ENCODE data around the gene PRR7. TPM values are rescaled to one million over a fixed set of nuclear protein-coding genes. Genes with fewer than 3 reads are reported as not detected.
A peak's percentile ranks its signal among the peaks of the same experiment; 100 is the strongest.

The PRR7 gene
- total RNA-seq, 2 experiments from 2014 or later = 23.3 to 23.5 TPM

- intact Hi-C loops (cut with DNase I, micrococcal nuclease) = loop anchor here in 1 of 2 experiments (1.0 kb wide), 1 partner anchor 38 kb away; no protein-coding TSS in a partner anchor
- peaks cover 51% of the 10 kb centered on the region for H3K36me3 ChIP-seq (ENCODE audit: insufficient read depth, low read length)
- ATAC-seq (ENCODE audit: poor library complexity) (no peak), DNase-seq (peak in 1 of 14 experiments; percentile 35)
- peak overlapping the region; percentile 96 for H3K27ac Mint-ChIP-seq
- POLR2A ChIA-PET = interaction anchor here (0.8 to 12.6 kb wide), 6 partner anchors 14 to 77 kb away, joined by 4 to 661 read pairs (median 107); partner anchors contain the start of genes F12, LMAN2, PDLIM7 and PRR7
- H3K27ac ChIP-seq (ENCODE audit: low read depth in 1 of 2, low read length in 2 of 2) = peak overlapping the region; percentile 87 to 92
- peaks cover 63% of the 10 kb centered on the region for H3K4me1 Mint-ChIP-seq (ENCODE audit: low read depth)
- H3K36me3 Mint-ChIP-seq (ENCODE audit: low read depth) = peaks cover 62% of the 10 kb centered on the region
- H3K9me3 ChIP-seq (ENCODE audit: control insufficient read depth in 1 of 2, insufficient read depth in 1 of 2, low read length in 2 of 2) = no peaks in the 10 kb centered on the region
- TF ChIP-seq, protein P1, sequence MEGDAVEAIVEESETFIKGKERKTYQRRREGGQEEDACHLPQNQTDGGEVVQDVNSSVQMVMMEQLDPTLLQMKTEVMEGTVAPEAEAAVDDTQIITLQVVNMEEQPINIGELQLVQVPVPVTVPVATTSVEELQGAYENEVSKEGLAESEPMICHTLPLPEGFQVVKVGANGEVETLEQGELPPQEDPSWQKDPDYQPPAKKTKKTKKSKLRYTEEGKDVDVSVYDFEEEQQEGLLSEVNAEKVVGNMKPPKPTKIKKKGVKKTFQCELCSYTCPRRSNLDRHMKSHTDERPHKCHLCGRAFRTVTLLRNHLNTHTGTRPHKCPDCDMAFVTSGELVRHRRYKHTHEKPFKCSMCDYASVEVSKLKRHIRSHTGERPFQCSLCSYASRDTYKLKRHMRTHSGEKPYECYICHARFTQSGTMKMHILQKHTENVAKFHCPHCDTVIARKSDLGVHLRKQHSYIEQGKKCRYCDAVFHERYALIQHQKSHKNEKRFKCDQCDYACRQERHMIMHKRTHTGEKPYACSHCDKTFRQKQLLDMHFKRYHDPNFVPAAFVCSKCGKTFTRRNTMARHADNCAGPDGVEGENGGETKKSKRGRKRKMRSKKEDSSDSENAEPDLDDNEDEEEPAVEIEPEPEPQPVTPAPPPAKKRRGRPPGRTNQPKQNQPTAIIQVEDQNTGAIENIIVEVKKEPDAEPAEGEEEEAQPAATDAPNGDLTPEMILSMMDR (IDR thresholded peaks at IDR 0.05) = no peak
- H3K4me3 ChIP-seq (ENCODE audit: low read length) = peak overlapping the region; percentile 65
- CTCF ChIA-PET = interaction anchor here (1.6 to 9.3 kb wide), 5 partner anchors 17 to 39 kb away, joined by 3 to 82 read pairs (median 11); no protein-coding TSS in a partner anchor
- no peaks in the 10 kb centered on the region for H3K27me3 Mint-ChIP-seq
- peaks cover 89% of the 10 kb centered on the region for H3K4me1 ChIP-seq (ENCODE audit: insufficient read depth, low read length)
- peak overlapping the region; percentile 95 for H3K4me3 Mint-ChIP-seq
- no peaks in the 10 kb centered on the region for H3K9me3 Mint-ChIP-seq
- no peaks in the 10 kb centered on the region for H3K27me3 ChIP-seq (ENCODE audit: control insufficient read depth in 1 of 2, insufficient read depth in 2 of 2, low read length in 2 of 2)
Measured at GRCh38 chr5:177428574-177429217, 17.9 kb upstream of the PRR7 start.

DNA sequence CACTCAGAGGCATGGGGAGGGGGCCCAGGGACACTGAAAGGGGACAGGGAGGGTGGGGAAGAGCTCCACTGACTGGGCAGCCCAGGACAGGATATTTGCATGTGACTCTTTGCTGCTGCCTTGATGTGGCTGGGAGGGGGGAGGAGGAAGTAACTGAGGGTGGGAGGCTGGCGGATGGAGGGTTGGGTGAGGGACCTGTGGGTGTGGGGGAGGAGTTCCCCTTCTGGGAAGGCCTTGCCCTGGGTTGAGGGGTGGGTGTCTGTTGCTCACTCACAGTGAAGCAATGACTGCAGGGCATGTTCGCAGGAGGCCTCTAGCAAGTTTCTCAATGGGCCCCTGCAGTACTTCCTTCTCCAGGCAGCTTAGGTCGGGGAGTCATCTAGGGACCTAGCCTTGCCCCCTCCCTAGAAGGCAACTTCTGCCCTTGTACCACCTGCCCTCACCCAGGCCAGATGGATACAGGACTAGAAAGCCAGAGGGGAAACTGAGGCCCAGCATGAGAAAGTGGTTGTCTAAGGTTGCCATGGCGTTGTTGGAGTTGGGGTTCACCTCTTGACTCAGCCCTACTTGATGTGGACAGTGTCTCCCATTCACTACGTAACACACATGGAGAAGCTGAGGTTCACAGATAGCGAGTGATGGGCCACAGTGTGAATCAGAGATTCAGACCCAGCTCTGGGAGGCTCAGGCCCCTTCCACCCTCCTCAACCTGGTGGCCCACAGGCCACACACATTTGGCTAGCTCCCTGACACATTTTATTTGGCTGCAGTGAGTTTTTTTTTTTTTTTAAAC lies 17.2 kb upstream of the PRR7 start:
- no peaks in the 10 kb centered on the region for H3K27me3 Mint-ChIP-seq
- ChIA-PET CTCF (interaction anchor here (1.0 to 9.3 kb wide), 7 partner anchors 16 to 40 kb away, joined by 3 to 82 read pairs (median 5); no protein-coding TSS in a partner anchor), POLR2A (interaction anchor here (0.8 to 12.6 kb wide), 7 partner anchors 14 to 78 kb away, joined by 3 to 661 read pairs (median 10); partner anchors contain the start of genes F12, LMAN2, PDLIM7 and PRR7)
- peaks cover 70% of the 10 kb centered on the region for H3K36me3 Mint-ChIP-seq (ENCODE audit: low read depth)
- peak overlapping the region; percentile 95 for H3K4me3 Mint-ChIP-seq
- H3K4me1 Mint-ChIP-seq (ENCODE audit: low read depth) = peaks cover 70% of the 10 kb centered on the region
- peak; percentile 31 for ATAC-seq (ENCODE audit: poor library complexity)
- Histone ChIP-seq H3K27me3 (ENCODE audit: control insufficient read depth in 1 of 2, insufficient read depth in 2 of 2, low read length in 2 of 2) (no peaks in the 10 kb centered on the region), H3K9me3 (ENCODE audit: control insufficient read depth in 1 of 2, insufficient read depth in 1 of 2, low read length in 2 of 2) (no peaks in the 10 kb centered on the region), H3K4me3 (ENCODE audit: low read length) (peak overlapping the region; percentile 65), H3K36me3 (ENCODE audit: insufficient read depth, low read length) (peaks cover 59% of the 10 kb centered on the region), H3K4me1 (ENCODE audit: insufficient read depth, low read length) (peaks cover 92% of the 10 kb centered on the region), H3K27ac (ENCODE audit: low read depth in 1 of 2, low read length in 2 of 2) (peak overlapping the region; percentile 87 to 92)
- TF ChIP-seq, protein P1 (IDR thresholded peaks at IDR 0.05) = no peak
- peak overlapping the region; percentile 96 for H3K27ac Mint-ChIP-seq
- peak in 13 of 14 experiments; percentile 73 to 95 (median 83) for DNase-seq
- intact Hi-C loops (cut with DNase I, micrococcal nuclease) = loop anchor here (1.0 to 2.0 kb wide), 2 partner anchors 15 to 39 kb away; no protein-coding TSS in a partner anchor
- H3K9me3 Mint-ChIP-seq = no peaks in the 10 kb centered on the region
